Neural cell (in vitro differentiated cells): ENCODE measurements around the gene ACOT13. TPM values are rescaled to one million over a fixed set of nuclear protein-coding genes. Genes with fewer than 3 reads are reported as not detected.

ENCODE experiments used
- H2AFZ ChIP-seq: fragments of 200-600, 300-800 bp; sonication (generic), shearing (Covaris generic); 2 replicates; pipeline ENCODE4 v1.6.0; 2014; ENCODE audit warnings: low read depth, mild to moderate bottlenecking, antibody characterized with exemption, low read length, moderate library complexity
- H3F3A ChIP-seq: fragments of 200-600 bp; shearing (Covaris generic); 2 replicates; pipeline ENCODE4 v1.6.1; 2016; ENCODE audit warnings: mild to moderate bottlenecking, moderate library complexity, mixed read lengths, antibody characterized with exemption, low read length; ENCODE audit not compliant: insufficient read depth, poor library complexity, severe bottlenecking
- H3K27ac ChIP-seq: fragments of 200-600, 300-800 bp; sonication (generic), shearing (Covaris generic); 2 replicates; pipeline ENCODE4 v1.5.1; 2014; ENCODE audit warnings: mild to moderate bottlenecking, low read length, moderate library complexity
- H3K27me3 ChIP-seq: fragments of 300-800, 200-600 bp; sonication (generic), shearing (Covaris generic); 2 replicates; pipeline ENCODE4 v1.6.0; 2014; ENCODE audit warnings: mild to moderate bottlenecking, low read depth, low read length, moderate library complexity; ENCODE audit not compliant: insufficient read depth
- H3K36me3 ChIP-seq: fragments of 300-800, 200-600 bp; sonication (generic), shearing (Covaris generic); 2 replicates; pipeline ENCODE4 v1.5.1; 2014; ENCODE audit warnings: mild to moderate bottlenecking, antibody characterized with exemption, low read length, moderate library complexity; ENCODE audit not compliant: insufficient read depth
- H3K4me2 ChIP-seq: fragments of 300-800, 200-600 bp; sonication (generic), shearing (Covaris generic); 2 replicates; pipeline ENCODE4 v1.6.0; 2014; ENCODE audit warnings: mild to moderate bottlenecking, low read length
- H3K4me3 ChIP-seq: fragments of 300-800, 200-600 bp; sonication (generic), shearing (Covaris generic); 2 replicates; pipeline ENCODE4 v1.5.1; 2014; ENCODE audit warnings: mild to moderate bottlenecking, low read length, moderate library complexity
- H3K79me2 ChIP-seq: fragments of 200-600 bp; shearing (Covaris generic); replicated peaks from 2 replicates; pipeline ENCODE4 v1.6.0; 2014; ENCODE audit warnings: mild to moderate bottlenecking, low read length, moderate library complexity; ENCODE audit not compliant: insufficient read depth
- H3K9ac ChIP-seq: fragments of 300-800, 200-600 bp; sonication (generic), shearing (Covaris generic); 2 replicates; pipeline ENCODE4 v1.6.1; 2016; ENCODE audit warnings: mild to moderate bottlenecking, low read length, mixed read lengths
- H3K9me2 ChIP-seq: fragments of 200-600 bp; shearing (Covaris generic); 2 replicates; pipeline ENCODE4 v1.6.1; 2016; ENCODE audit warnings: mild to moderate bottlenecking, low read length, mixed read lengths; ENCODE audit not compliant: insufficient read depth
- H3K9me3 ChIP-seq: fragments of 200-600, 300-800 bp; sonication (generic), shearing (Covaris generic); 2 replicates; pipeline ENCODE4 v1.6.1; 2016; ENCODE audit warnings: mild to moderate bottlenecking, mixed run types, low read length, moderate library complexity, mixed read lengths
- H4K20me1 ChIP-seq: fragments of 200-600 bp; shearing (Covaris generic); 2 replicates; pipeline ENCODE4 v1.6.1; 2016; ENCODE audit warnings: mild to moderate bottlenecking, mixed run types; ENCODE audit not compliant: insufficient read depth
- EP300 ChIP-seq: fragments of 450-650 bp; conservative IDR thresholded peaks from 2 replicates; pipeline ENCODE4 v1.6.1; 2014; ENCODE audit warnings: antibody characterized with exemption, mild to moderate bottlenecking, moderate library complexity; ENCODE audit not compliant: poor library complexity, severe bottlenecking
- EZH2 ChIP-seq: fragments of 200-600, 300-800 bp; shearing (Covaris generic), sonication (generic); IDR thresholded peaks from 2 replicates; pipeline ENCODE4 v1.6.1; 2014; ENCODE audit warnings: antibody characterized with exemption, low read length, borderline replicate concordance, mild to moderate bottlenecking; ENCODE audit not compliant: insufficient read depth, poor library complexity, severe bottlenecking
- MXI1 ChIP-seq: fragments of 450-650 bp; conservative IDR thresholded peaks from 2 replicates; pipeline ENCODE4 v1.6.1; 2014; ENCODE audit warnings: antibody characterized with exemption, mild to moderate bottlenecking; ENCODE audit not compliant: poor library complexity, severe bottlenecking
- POLR2AphosphoS5 ChIP-seq: IDR thresholded peaks from 2 replicates; pipeline ENCODE4 v1.6.1; 2012
- RAD21 ChIP-seq: fragments of 450-650 bp; conservative IDR thresholded peaks from 2 replicates; pipeline ENCODE4 v1.6.1; 2014; ENCODE audit warnings: antibody characterized with exemption, mild to moderate bottlenecking, moderate library complexity
- SMC3 ChIP-seq: fragments of 450-650 bp; conservative IDR thresholded peaks from 2 replicates; pipeline ENCODE4 v1.6.1; 2014; ENCODE audit warnings: antibody characterized with exemption, mild to moderate bottlenecking, moderate library complexity; ENCODE audit not compliant: poor library complexity
- TAF1 ChIP-seq: IDR thresholded peaks from 2 replicates; pipeline ENCODE4 v1.6.1; 2012; ENCODE audit warnings: low read depth
- polyA plus RNA-seq: library from polyadenylated mRNA; depleted of rRNA; stranded (reverse); fragments of >200 nt; gene quantifications from 2 replicates; pipeline ENCODE4 v1.2.3, GENCODE V29; 2014
- TF ChIP-seq, protein P1 (sequence below): IDR thresholded peaks from 2 replicates; pipeline ENCODE4 v1.6.1; 2012; ENCODE audit warnings: borderline replicate concordance
- TF ChIP-seq, protein P2 (sequence below): fragments of 450-650 bp; IDR thresholded peaks from 2 replicates; pipeline ENCODE4 v1.5.1; 2014; ENCODE audit warnings: antibody characterized with exemption, mild to moderate bottlenecking, moderate library complexity; ENCODE audit not compliant: poor library complexity, severe bottlenecking

ACOT13 gene
- polyA plus RNA-seq, 1 donor from 2014 or later, result 9.9 TPM

DNA sequence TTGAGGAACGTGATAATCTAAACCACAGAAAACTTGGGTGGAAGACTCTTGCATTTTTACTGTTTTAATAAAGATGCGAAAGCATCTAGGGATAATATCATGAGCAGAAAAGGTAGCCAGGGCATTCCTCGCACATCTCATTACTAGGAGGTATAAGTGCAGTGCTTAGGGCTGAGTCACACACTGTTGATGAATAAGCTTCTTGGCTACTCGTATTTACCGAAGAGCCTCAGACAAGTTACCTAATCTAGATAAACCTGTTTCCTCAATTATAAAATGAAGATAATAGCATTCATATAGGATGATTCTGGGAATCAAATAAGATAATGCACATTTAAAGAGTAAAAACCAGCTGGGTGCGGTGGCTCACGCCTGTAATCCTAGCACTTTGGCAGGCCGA is 20.1 kb upstream of the ACOT13 start:
- H3K79me2 ChIP-seq, result no peaks in the 10 kb centered on the region
- TF ChIP-seq TAF1, result no peak
- no peak for TF ChIP-seq MXI1
- no peak for TF ChIP-seq EP300
- TF ChIP-seq RAD21, result no peak
- TF ChIP-seq EZH2, result no peak
- no peak for TF ChIP-seq POLR2AphosphoS5
- TF ChIP-seq, protein P1, sequence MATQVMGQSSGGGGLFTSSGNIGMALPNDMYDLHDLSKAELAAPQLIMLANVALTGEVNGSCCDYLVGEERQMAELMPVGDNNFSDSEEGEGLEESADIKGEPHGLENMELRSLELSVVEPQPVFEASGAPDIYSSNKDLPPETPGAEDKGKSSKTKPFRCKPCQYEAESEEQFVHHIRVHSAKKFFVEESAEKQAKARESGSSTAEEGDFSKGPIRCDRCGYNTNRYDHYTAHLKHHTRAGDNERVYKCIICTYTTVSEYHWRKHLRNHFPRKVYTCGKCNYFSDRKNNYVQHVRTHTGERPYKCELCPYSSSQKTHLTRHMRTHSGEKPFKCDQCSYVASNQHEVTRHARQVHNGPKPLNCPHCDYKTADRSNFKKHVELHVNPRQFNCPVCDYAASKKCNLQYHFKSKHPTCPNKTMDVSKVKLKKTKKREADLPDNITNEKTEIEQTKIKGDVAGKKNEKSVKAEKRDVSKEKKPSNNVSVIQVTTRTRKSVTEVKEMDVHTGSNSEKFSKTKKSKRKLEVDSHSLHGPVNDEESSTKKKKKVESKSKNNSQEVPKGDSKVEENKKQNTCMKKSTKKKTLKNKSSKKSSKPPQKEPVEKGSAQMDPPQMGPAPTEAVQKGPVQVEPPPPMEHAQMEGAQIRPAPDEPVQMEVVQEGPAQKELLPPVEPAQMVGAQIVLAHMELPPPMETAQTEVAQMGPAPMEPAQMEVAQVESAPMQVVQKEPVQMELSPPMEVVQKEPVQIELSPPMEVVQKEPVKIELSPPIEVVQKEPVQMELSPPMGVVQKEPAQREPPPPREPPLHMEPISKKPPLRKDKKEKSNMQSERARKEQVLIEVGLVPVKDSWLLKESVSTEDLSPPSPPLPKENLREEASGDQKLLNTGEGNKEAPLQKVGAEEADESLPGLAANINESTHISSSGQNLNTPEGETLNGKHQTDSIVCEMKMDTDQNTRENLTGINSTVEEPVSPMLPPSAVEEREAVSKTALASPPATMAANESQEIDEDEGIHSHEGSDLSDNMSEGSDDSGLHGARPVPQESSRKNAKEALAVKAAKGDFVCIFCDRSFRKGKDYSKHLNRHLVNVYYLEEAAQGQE, result no peak
- TF ChIP-seq, protein P2, sequence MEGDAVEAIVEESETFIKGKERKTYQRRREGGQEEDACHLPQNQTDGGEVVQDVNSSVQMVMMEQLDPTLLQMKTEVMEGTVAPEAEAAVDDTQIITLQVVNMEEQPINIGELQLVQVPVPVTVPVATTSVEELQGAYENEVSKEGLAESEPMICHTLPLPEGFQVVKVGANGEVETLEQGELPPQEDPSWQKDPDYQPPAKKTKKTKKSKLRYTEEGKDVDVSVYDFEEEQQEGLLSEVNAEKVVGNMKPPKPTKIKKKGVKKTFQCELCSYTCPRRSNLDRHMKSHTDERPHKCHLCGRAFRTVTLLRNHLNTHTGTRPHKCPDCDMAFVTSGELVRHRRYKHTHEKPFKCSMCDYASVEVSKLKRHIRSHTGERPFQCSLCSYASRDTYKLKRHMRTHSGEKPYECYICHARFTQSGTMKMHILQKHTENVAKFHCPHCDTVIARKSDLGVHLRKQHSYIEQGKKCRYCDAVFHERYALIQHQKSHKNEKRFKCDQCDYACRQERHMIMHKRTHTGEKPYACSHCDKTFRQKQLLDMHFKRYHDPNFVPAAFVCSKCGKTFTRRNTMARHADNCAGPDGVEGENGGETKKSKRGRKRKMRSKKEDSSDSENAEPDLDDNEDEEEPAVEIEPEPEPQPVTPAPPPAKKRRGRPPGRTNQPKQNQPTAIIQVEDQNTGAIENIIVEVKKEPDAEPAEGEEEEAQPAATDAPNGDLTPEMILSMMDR, result no peak
- TF ChIP-seq SMC3, result no peak
- peak overlapping the region; percentile 27 for H3K27ac ChIP-seq
- peak overlapping the region; percentile 68 for H3K9ac ChIP-seq
- H3K4me2 ChIP-seq, result peak overlapping the region; percentile 79
- no peaks in the 10 kb centered on the region for H3F3A ChIP-seq
- no peaks in the 10 kb centered on the region for H4K20me1 ChIP-seq
- H2AFZ ChIP-seq, result peak overlapping the region; percentile 46
- H3K27me3 ChIP-seq, result no peaks in the 10 kb centered on the region
- no peaks in the 10 kb centered on the region for H3K9me2 ChIP-seq
- H3K36me3 ChIP-seq, result peaks cover 5% of the 10 kb centered on the region
- H3K9me3 ChIP-seq, result no peaks in the 10 kb centered on the region
- H3K4me3 ChIP-seq, result peak overlapping the region; percentile 80

DNA sequence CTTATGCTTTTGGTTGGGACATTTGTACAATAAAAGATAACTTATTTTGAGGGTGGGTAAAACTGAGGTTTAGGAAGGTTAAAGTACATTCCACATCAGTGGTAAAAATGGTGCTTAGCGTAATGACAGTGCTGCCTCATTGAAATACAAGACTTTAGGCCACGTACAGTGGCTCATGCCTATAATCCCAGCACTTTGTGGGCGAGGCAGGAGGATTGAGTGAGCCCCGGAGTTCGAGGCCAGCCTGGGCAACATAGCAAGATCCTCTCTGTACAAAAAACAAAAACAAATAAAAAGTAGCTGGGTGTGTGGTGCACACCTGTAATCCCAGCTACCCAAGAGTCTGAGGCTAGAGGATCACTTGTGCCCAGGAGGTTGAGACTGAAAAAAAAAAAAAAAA is 18.6 kb upstream of the ACOT13 start:
- Histone ChIP-seq H3K9me3 (no peaks in the 10 kb centered on the region), H3K9me2 (no peaks in the 10 kb centered on the region), H3K27me3 (no peaks in the 10 kb centered on the region), H4K20me1 (no peaks in the 10 kb centered on the region), H3K4me2 (no peak overlapping the region), H3K9ac (no peak overlapping the region), H2AFZ (no peak overlapping the region), H3K4me3 (no peak overlapping the region), H3K36me3 (peaks cover 11% of the 10 kb centered on the region), H3F3A (no peaks in the 10 kb centered on the region), H3K79me2 (no peaks in the 10 kb centered on the region), H3K27ac (no peak overlapping the region)
- TF ChIP-seq POLR2AphosphoS5 (no peak), MXI1 (no peak), EP300 (no peak), SMC3 (no peak), RAD21 (no peak), EZH2 (no peak), TAF1 (no peak)
- TF ChIP-seq, protein P2, result no peak
- TF ChIP-seq, protein P1, result no peak
